Measurements from ENCODE around the gene EML1. TPM values are rescaled to one million over a fixed set of nuclear protein-coding genes. Genes with fewer than 3 reads are reported as not detected.

EML1 gene
- total RNA-seq, 3 donors from 2014 or later, result 0.86 to 2.4 (median 1.3) TPM

GRCh38 chr14:99800781-99801180 lies 7.6 kb downstream of the EML1 start:
- Mint-ChIP-seq H3K36me3 (ENCODE audit: insufficient read depth) (no peaks in the 10 kb centered on the region), H3K9me3 (no peaks in the 10 kb centered on the region), H3K27me3 (ENCODE audit: low read depth) (peaks cover 52% of the 10 kb centered on the region), H3K4me3 (no peak overlapping the region), H3K4me1 (ENCODE audit: low read depth) (no peaks in the 10 kb centered on the region)
- DNase-seq (no peak), ATAC-seq (no peak)

GRCh38 chr14:99802301-99803105 lies 9.3 kb downstream of the EML1 start:
- ATAC-seq (no peak), DNase-seq (no peak)
- Mint-ChIP-seq H3K4me1 (ENCODE audit: low read depth) (no peaks in the 10 kb centered on the region), H3K36me3 (ENCODE audit: insufficient read depth) (no peaks in the 10 kb centered on the region), H3K27me3 (ENCODE audit: low read depth) (peaks cover 53% of the 10 kb centered on the region), H3K9me3 (no peaks in the 10 kb centered on the region), H3K4me3 (no peak overlapping the region)

- ATAC-seq (no peak), DNase-seq (no peak)
- no peaks in the 10 kb centered on the region for H3K36me3 Mint-ChIP-seq (ENCODE audit: insufficient read depth)
- H3K4me3 Mint-ChIP-seq, result no peak overlapping the region
- H3K4me1 Mint-ChIP-seq (ENCODE audit: low read depth), result no peaks in the 10 kb centered on the region
- H3K9me3 Mint-ChIP-seq, result no peaks in the 10 kb centered on the region
- H3K27me3 Mint-ChIP-seq (ENCODE audit: low read depth), result peaks cover 53% of the 10 kb centered on the region
These were observed 10.0 kb downstream of the EML1 start for GRCh38 chr14:99803106-99803775.

GRCh38 chr14:99803803-99804202 lies 10.6 kb downstream of the EML1 start:
- no peaks in the 10 kb centered on the region for H3K9me3 Mint-ChIP-seq
- ATAC-seq (no peak), DNase-seq (no peak)
- peaks cover 47% of the 10 kb centered on the region for H3K27me3 Mint-ChIP-seq (ENCODE audit: low read depth)
- no peak overlapping the region for H3K4me3 Mint-ChIP-seq
- H3K36me3 Mint-ChIP-seq (ENCODE audit: insufficient read depth), result no peaks in the 10 kb centered on the region
- H3K4me1 Mint-ChIP-seq (ENCODE audit: low read depth), result no peaks in the 10 kb centered on the region

GRCh38 chr14:99805757-99806439 lies 12.7 kb downstream of the EML1 start:
- DNase-seq (no peak), ATAC-seq (no peak)
- Mint-ChIP-seq H3K4me1 (ENCODE audit: low read depth) (no peaks in the 10 kb centered on the region), H3K9me3 (no peaks in the 10 kb centered on the region), H3K27me3 (ENCODE audit: low read depth) (peaks cover 33% of the 10 kb centered on the region), H3K4me3 (no peak overlapping the region), H3K36me3 (ENCODE audit: insufficient read depth) (no peaks in the 10 kb centered on the region)

- H3K4me1 Mint-ChIP-seq (ENCODE audit: low read depth), result no peaks in the 10 kb centered on the region
- ATAC-seq (no peak), DNase-seq (no peak)
- no peak overlapping the region for H3K4me3 Mint-ChIP-seq
- H3K27me3 Mint-ChIP-seq (ENCODE audit: low read depth), result peaks cover 28% of the 10 kb centered on the region
- no peaks in the 10 kb centered on the region for H3K9me3 Mint-ChIP-seq
- H3K36me3 Mint-ChIP-seq (ENCODE audit: insufficient read depth), result no peaks in the 10 kb centered on the region
These were observed 13.6 kb downstream of the EML1 start for GRCh38 chr14:99806836-99807235.

GRCh38 chr14:99807413-99808153 lies 14.4 kb downstream of the EML1 start:
- no peak for DNase-seq
- H3K4me3 Mint-ChIP-seq, result no peak overlapping the region
- H3K27me3 Mint-ChIP-seq (ENCODE audit: low read depth), result peaks cover 23% of the 10 kb centered on the region
- H3K4me1 Mint-ChIP-seq (ENCODE audit: low read depth), result no peaks in the 10 kb centered on the region
- no peaks in the 10 kb centered on the region for H3K9me3 Mint-ChIP-seq
- no peaks in the 10 kb centered on the region for H3K36me3 Mint-ChIP-seq (ENCODE audit: insufficient read depth)
- ATAC-seq, result peak; percentile 38 to 63

GRCh38 chr14:99808154-99808505 lies 14.9 kb downstream of the EML1 start:
- no peak for ATAC-seq
- no peak for DNase-seq
- Mint-ChIP-seq H3K4me1 (ENCODE audit: low read depth) (no peaks in the 10 kb centered on the region), H3K36me3 (ENCODE audit: insufficient read depth) (no peaks in the 10 kb centered on the region), H3K4me3 (no peak overlapping the region), H3K9me3 (no peaks in the 10 kb centered on the region), H3K27me3 (ENCODE audit: low read depth) (peaks cover 19% of the 10 kb centered on the region)

GRCh38 chr14:99808515-99808914 lies 15.3 kb downstream of the EML1 start:
- DNase-seq (no peak), ATAC-seq (no peak)
- Mint-ChIP-seq H3K9me3 (no peaks in the 10 kb centered on the region), H3K4me3 (no peak overlapping the region), H3K4me1 (ENCODE audit: low read depth) (no peaks in the 10 kb centered on the region), H3K27me3 (ENCODE audit: low read depth) (peaks cover 18% of the 10 kb centered on the region), H3K36me3 (ENCODE audit: insufficient read depth) (no peaks in the 10 kb centered on the region)

- no peak overlapping the region for H3K4me3 Mint-ChIP-seq
- H3K9me3 Mint-ChIP-seq, result no peaks in the 10 kb centered on the region
- no peak for DNase-seq
- peaks cover 21% of the 10 kb centered on the region for H3K27me3 Mint-ChIP-seq (ENCODE audit: low read depth)
- no peak for ATAC-seq
- H3K4me1 Mint-ChIP-seq (ENCODE audit: low read depth), result no peaks in the 10 kb centered on the region
- H3K36me3 Mint-ChIP-seq (ENCODE audit: insufficient read depth), result no peaks in the 10 kb centered on the region
These were observed 16.1 kb downstream of the EML1 start for GRCh38 chr14:99809360-99809759.

- Mint-ChIP-seq H3K9me3 (no peaks in the 10 kb centered on the region), H3K36me3 (ENCODE audit: insufficient read depth) (no peaks in the 10 kb centered on the region), H3K4me1 (ENCODE audit: low read depth) (no peaks in the 10 kb centered on the region), H3K27me3 (ENCODE audit: low read depth) (peaks cover 24% of the 10 kb centered on the region), H3K4me3 (no peak overlapping the region)
- DNase-seq (no peak), ATAC-seq (no peak)
These were observed 16.8 kb downstream of the EML1 start for GRCh38 chr14:99809859-99810558.

- Mint-ChIP-seq H3K27me3 (ENCODE audit: low read depth) (peaks cover 22% of the 10 kb centered on the region), H3K4me3 (no peak overlapping the region), H3K36me3 (ENCODE audit: insufficient read depth) (no peaks in the 10 kb centered on the region), H3K4me1 (ENCODE audit: low read depth) (no peaks in the 10 kb centered on the region), H3K9me3 (no peaks in the 10 kb centered on the region)
- ATAC-seq (no peak), DNase-seq (no peak)
These were observed 17.3 kb downstream of the EML1 start for GRCh38 chr14:99810559-99810874.

GRCh38 chr14:99812096-99812750 lies 19.0 kb downstream of the EML1 start:
- no peaks in the 10 kb centered on the region for H3K4me1 Mint-ChIP-seq (ENCODE audit: low read depth)
- peaks cover 12% of the 10 kb centered on the region for H3K27me3 Mint-ChIP-seq (ENCODE audit: low read depth)
- H3K4me3 Mint-ChIP-seq, result no peak overlapping the region
- no peak for DNase-seq
- no peaks in the 10 kb centered on the region for H3K9me3 Mint-ChIP-seq
- no peak for ATAC-seq
- H3K36me3 Mint-ChIP-seq (ENCODE audit: insufficient read depth), result no peaks in the 10 kb centered on the region

All from activated T-cell treated with anti-CD3 and anti-CD28 coated beads, Interleukin-2, amount 50 U/mL, for 4 hours (primary cell).